LNCaP clone FGC (cell line): ENCODE measurements around the gene NDUFB10.

Experiments
- DNase-seq: peaks from one replicate; pipeline ENCODE4 v3.0.0-alpha.2; 2011; ENCODE audit warnings: low read depth
- H3K4me3 ChIP-seq: 2 replicates; pipeline ENCODE4 v1.5.1; 2011; ENCODE audit warnings: mild to moderate bottlenecking, low read depth, low read length, control low read depth
- TF ChIP-seq, protein P1 (sequence below): IDR thresholded peaks from 2 replicates; pipeline ENCODE4 v1.5.1; 2012; ENCODE audit warnings: mild to moderate bottlenecking; ENCODE audit not compliant: control insufficient read depth, insufficient read depth; ENCODE audit errors: extremely low read depth

Gene NDUFB10

DNA sequence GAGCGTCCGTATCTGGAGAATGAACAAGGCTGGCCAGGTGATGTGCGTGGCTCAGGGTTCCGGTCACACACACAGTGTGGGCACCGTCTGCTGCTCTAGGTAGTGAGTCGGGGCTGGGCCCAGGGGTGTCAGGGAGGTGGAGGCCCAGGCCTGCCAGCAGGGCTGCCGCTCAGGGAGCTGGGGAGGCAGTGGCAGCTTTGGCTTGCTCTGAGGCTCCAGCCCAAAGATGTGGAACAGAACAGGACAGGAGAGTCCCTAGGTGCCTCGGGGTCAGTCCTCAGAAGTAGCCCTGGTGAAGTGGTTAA is 16.8 kb downstream of the NDUFB10 start:
- DNase-seq: no peak
- TF ChIP-seq, protein P1, sequence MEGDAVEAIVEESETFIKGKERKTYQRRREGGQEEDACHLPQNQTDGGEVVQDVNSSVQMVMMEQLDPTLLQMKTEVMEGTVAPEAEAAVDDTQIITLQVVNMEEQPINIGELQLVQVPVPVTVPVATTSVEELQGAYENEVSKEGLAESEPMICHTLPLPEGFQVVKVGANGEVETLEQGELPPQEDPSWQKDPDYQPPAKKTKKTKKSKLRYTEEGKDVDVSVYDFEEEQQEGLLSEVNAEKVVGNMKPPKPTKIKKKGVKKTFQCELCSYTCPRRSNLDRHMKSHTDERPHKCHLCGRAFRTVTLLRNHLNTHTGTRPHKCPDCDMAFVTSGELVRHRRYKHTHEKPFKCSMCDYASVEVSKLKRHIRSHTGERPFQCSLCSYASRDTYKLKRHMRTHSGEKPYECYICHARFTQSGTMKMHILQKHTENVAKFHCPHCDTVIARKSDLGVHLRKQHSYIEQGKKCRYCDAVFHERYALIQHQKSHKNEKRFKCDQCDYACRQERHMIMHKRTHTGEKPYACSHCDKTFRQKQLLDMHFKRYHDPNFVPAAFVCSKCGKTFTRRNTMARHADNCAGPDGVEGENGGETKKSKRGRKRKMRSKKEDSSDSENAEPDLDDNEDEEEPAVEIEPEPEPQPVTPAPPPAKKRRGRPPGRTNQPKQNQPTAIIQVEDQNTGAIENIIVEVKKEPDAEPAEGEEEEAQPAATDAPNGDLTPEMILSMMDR: no peak
- H3K4me3 ChIP-seq: no peak overlapping the region

GRCh38 chr16:1976951-1977874 is 17.9 kb downstream of the NDUFB10 start:
- no peak for DNase-seq
- TF ChIP-seq, protein P1: no peak
- no peak overlapping the region for H3K4me3 ChIP-seq

DNA sequence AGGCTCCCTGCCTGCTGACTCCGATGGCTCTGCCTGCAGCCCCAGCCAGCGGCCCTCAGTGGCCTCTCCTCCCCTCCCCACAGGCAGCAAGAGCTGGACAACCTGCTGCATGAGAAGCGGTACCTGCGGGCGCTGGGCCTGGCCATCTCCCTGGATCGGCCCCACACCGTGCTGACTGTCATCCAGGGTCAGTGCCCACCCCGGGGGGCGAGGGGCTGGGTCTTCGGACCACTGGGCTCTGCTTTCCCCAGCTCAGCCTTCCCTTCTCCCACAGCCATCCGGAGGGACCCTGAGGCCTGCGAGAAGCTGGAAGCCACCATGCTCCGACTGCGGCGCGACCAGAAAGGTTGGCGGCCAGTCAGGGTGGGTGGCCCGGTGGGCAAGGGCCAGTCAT is 18.5 kb downstream of the NDUFB10 start:
- DNase-seq: no peak
- H3K4me3 ChIP-seq: no peak overlapping the region
- TF ChIP-seq, protein P1: no peak

GRCh38 chr16:1978476-1979120 is 19.3 kb downstream of the NDUFB10 start:
- DNase-seq: no peak
- TF ChIP-seq, protein P1: no peak
- H3K4me3 ChIP-seq: no peak overlapping the region

GRCh38 chr16:1979271-1980029 is 20.1 kb downstream of the NDUFB10 start:
- TF ChIP-seq, protein P1: no peak
- no peak for DNase-seq
- H3K4me3 ChIP-seq: no peak overlapping the region

DNA sequence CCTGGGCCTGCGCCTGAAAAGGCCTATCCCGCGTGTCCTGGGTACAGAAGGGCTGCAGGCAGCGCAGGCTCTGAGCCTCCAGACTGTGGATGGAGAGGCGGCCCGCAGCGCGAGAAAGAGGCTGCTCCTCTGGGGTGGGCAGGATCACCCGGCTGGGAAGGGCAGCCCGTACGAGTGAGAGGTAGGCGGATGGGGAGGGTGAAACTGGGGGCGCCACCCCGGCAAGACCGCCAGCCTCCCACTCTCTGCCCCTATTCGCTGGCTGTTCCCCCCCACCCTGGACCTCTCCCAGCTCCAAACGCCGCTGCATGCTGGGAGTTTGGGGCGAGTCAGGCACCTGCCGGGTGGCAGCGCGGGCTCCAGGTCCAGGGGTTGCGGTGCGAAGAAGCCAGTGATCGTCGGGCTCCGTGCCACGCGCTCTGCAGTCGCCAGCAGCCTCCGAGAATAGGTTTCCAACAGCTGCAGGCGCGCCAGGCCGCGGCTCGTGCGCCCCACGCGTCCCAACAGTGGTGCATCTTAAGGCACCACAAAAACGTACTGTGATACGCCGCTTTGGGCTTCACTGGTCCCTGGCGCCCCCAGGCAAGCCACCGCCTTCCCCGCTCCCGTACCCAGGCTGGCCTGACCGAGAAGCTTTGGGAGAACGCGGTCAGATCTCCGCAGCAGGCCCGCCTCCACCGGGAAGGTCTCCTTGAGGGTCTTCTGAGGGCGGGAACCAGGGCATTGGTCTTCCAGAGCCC is 20.9 kb downstream of the NDUFB10 start:
- TF ChIP-seq, protein P1: no peak
- DNase-seq: no peak
- H3K4me3 ChIP-seq: no peak overlapping the region
